IMR-90 (cell line): ENCODE results near the gene DOK6. TPM values are rescaled to one million over a fixed set of nuclear protein-coding genes. Genes with fewer than 3 reads are reported as not detected.

Experiments
- ATAC-seq: fragments of 200-7000 bp; cut with Tn5 transposase; 2 replicates; pipeline ENCODE4 v1.9.1; 2020; ENCODE audit warnings: low read depth, mild to moderate bottlenecking, moderate library complexity
- BruUV-seq: library from RNA; stranded (reverse); fragments of 400-500 nt; replicated peaks from 2 replicates; lab custom pipeline; 2021; lab: Mats Ljungman, UMichigan
- CTCF ChIA-PET: fragments of 300-600 bp; formaldehyde crosslinking; extraction: SDS; loops from one replicate; lab custom pipeline; 2021; ENCODE audit warnings: antibody characterized with exemption; lab: Yijun Ruan, JAX
- POLR2A ChIA-PET: fragments of 300-600 bp; sonication (Branson Sonifier 250); formaldehyde crosslinking; loops from one replicate; lab custom pipeline; 2022; ENCODE audit warnings: antibody characterized with exemption; ENCODE audit not compliant: unreplicated experiment; lab: Charles Lee
- DNase-seq: peaks from one replicate; pipeline ENCODE4 v3.0.0; 2013
- H2AFZ ChIP-seq: replicated peaks from 2 replicates; pipeline ENCODE3; 2013; ENCODE audit warnings: low read length, mild to moderate bottlenecking; ENCODE audit not compliant: poor library complexity
- H2AK5ac ChIP-seq: 2 replicates; pipeline ENCODE4 v1.6.1; 2013; ENCODE audit warnings: low read depth, low read length, inconsistent platforms
- H2AK9ac ChIP-seq: replicated peaks from 2 replicates; pipeline ENCODE3; 2013; ENCODE audit warnings: mild to moderate bottlenecking, low read depth, low read length, moderate library complexity; ENCODE audit not compliant: poor library complexity
- H2BK120ac ChIP-seq: 2 replicates; pipeline ENCODE4 v1.6.1; 2013; ENCODE audit warnings: low read depth, low read length, inconsistent platforms
- H2BK15ac ChIP-seq: 3 replicates; pipeline ENCODE4 v1.6.1; 2013; ENCODE audit warnings: low read depth, low read length, inconsistent platforms
- H2BK20ac ChIP-seq: 2 replicates; pipeline ENCODE4 v1.6.1; 2013; ENCODE audit warnings: low read depth, mild to moderate bottlenecking, inconsistent platforms, low read length, moderate library complexity
- H2BK5ac ChIP-seq: 2 replicates; pipeline ENCODE4 v1.6.1; 2013; ENCODE audit warnings: mild to moderate bottlenecking, low read depth, low read length, inconsistent platforms; ENCODE audit not compliant: poor library complexity, severe bottlenecking
- H3K14ac ChIP-seq: replicated peaks from 2 replicates; pipeline ENCODE4 v1.6.1; 2013; ENCODE audit warnings: low read depth, low read length, inconsistent platforms
- H3K18ac ChIP-seq: 2 replicates; pipeline ENCODE4 v1.6.1; 2013; ENCODE audit warnings: low read depth, low read length, control low read depth
- H3K23ac ChIP-seq: 2 replicates; pipeline ENCODE4 v1.6.1; 2013; ENCODE audit warnings: low read depth, low read length, inconsistent platforms
- H3K27ac ChIP-seq: 2 replicates; pipeline ENCODE4 v1.5.1; 2013; ENCODE audit warnings: mild to moderate bottlenecking, control low read depth, low read length; ENCODE audit not compliant: insufficient read depth
- H3K27me3 ChIP-seq: 2 replicates; pipeline ENCODE4 v1.6.1; 2013; ENCODE audit warnings: low read length; ENCODE audit not compliant: control insufficient read depth, insufficient read depth
- H3K36me3 ChIP-seq: 2 replicates; pipeline ENCODE4 v1.6.1; 2013; ENCODE audit warnings: low read length, mixed read lengths; ENCODE audit not compliant: control insufficient read depth, insufficient read depth
- H3K4ac ChIP-seq: 2 replicates; pipeline ENCODE4 v1.6.1; 2013; ENCODE audit warnings: low read depth, low read length, inconsistent platforms
- H3K4me1 ChIP-seq: 2 replicates; pipeline ENCODE4 v1.6.1; 2013; ENCODE audit warnings: low read length, mixed read lengths; ENCODE audit not compliant: control insufficient read depth, insufficient read depth
- H3K4me2 ChIP-seq: 2 replicates; pipeline ENCODE4 v1.6.1; 2013; ENCODE audit warnings: low read depth, mild to moderate bottlenecking, control low read depth, low read length, moderate library complexity
- H3K4me3 ChIP-seq: 2 replicates; pipeline ENCODE4 v1.5.1; 2013; ENCODE audit warnings: low read depth, mild to moderate bottlenecking, control low read depth, low read length, moderate library complexity; ENCODE audit not compliant: insufficient read depth
- H3K56ac ChIP-seq: 2 replicates; pipeline ENCODE4 v1.6.1; 2013; ENCODE audit warnings: low read length, inconsistent platforms; ENCODE audit not compliant: insufficient read depth; ENCODE audit errors: extremely low read depth
- H3K79me1 ChIP-seq, 2 experiments: 2 replicates each; pipeline ENCODE4 v1.6.1; 2013; ENCODE audit warnings: low read length in 2 of 2, inconsistent platforms in 1 of 2, low read depth in 1 of 2
- H3K9ac ChIP-seq: 2 replicates; pipeline ENCODE4 v1.6.1; 2013; ENCODE audit warnings: low read depth, low read length, control low read depth
- H3K9me1 ChIP-seq: 2 replicates; pipeline ENCODE4 v1.6.1; 2013; ENCODE audit warnings: low read length, inconsistent platforms; ENCODE audit not compliant: insufficient read depth
- H3K9me3 ChIP-seq: 2 replicates; pipeline ENCODE4 v1.6.1; 2013; ENCODE audit warnings: low read length; ENCODE audit not compliant: control insufficient read depth, insufficient read depth
- H4K20me1 ChIP-seq: 2 replicates; pipeline ENCODE4 v1.6.1; 2013; ENCODE audit warnings: low read length, inconsistent platforms; ENCODE audit not compliant: insufficient read depth
- H4K5ac ChIP-seq: 2 replicates; pipeline ENCODE4 v1.6.1; 2013; ENCODE audit warnings: mild to moderate bottlenecking, low read depth, low read length, control low read depth
- H4K8ac ChIP-seq, 2 experiments: 2 replicates each; pipeline ENCODE4 v1.6.1; 2013; ENCODE audit warnings: low read depth in 2 of 2, low read length in 2 of 2, control low read depth in 1 of 2, inconsistent platforms in 1 of 2
- H4K91ac ChIP-seq: 2 replicates; pipeline ENCODE4 v1.6.1; 2013; ENCODE audit warnings: low read depth, low read length, inconsistent platforms; ENCODE audit not compliant: insufficient read depth
- MXI1 ChIP-seq: IDR thresholded peaks from 2 replicates; pipeline ENCODE4 v1.6.1; 2012; ENCODE audit warnings: low read depth, mild to moderate bottlenecking, low read length, moderate library complexity, borderline replicate concordance
- SMC3 ChIP-seq: fragments of 150-350 bp; IDR thresholded peaks from 2 replicates; pipeline ENCODE4 v1.6.1; 2016; ENCODE audit warnings: low read depth, mild to moderate bottlenecking, antibody characterized with exemption, low read length, moderate library complexity
- WGBS, 2 experiments: methylation state at CpG; one replicate each; pipeline versions ENCODE4 v1.1.5 to v1.1.7; 2013; ENCODE audit warnings: missing lambda C conversion rate in 2 of 2; ENCODE audit not compliant: insufficient read length in 1 of 2; ENCODE audit errors: extremely low coverage in 2 of 2; 5-methylcytosine and 5-hydroxymethylcytosine counted together
- dilution Hi-C: fragments of 300-500 bp; cut with HindIII; formaldehyde crosslinking; loops from one replicate; pipeline ENCODE4 v1.14.3; 2018; ENCODE audit warnings: low sequenced_read_pairs; ENCODE audit not compliant: unreplicated experiment
- in situ Hi-C: fragments of 300-500 bp; cut with MboI; formaldehyde crosslinking; loops from 3 replicates; pipeline ENCODE4 v1.14.3; 2019; ENCODE audit warnings: low sequenced_read_pairs, inconsistent platforms, mixed read lengths
- intact Hi-C: fragments of 100-400 bp; cut with micrococcal nuclease; formaldehyde crosslinking; loops from 2 replicates; pipeline ENCODE4 v1.10.0; 2022
- polyA plus RNA-seq, 3 experiments: library from polyadenylated mRNA; depleted of rRNA; stranded (reverse); fragments of >200 nt; gene quantifications; 2 replicates each; pipeline ENCODE4 v1.2.3, GENCODE V29; 2012; ENCODE audit warnings: low replicate concordance in 1 of 3
- total RNA-seq: library from RNA; depleted of rRNA; stranded (reverse); fragments of >200 nt; gene quantifications from 2 replicates; pipeline ENCODE4 v1.2.3, GENCODE V29; 2012
- TF ChIP-seq, protein P1 (sequence below): conservative IDR thresholded peaks from 2 replicates; pipeline ENCODE4 v1.5.1; 2012; ENCODE audit warnings: mild to moderate bottlenecking, low read depth, low read length, improper control_type of control experiment

The DOK6 gene
- total and polyA plus RNA-seq, 2 of the 4 experiments (the other 2 are of a cell fraction) = 1.9 to 2.7 TPM

DNA sequence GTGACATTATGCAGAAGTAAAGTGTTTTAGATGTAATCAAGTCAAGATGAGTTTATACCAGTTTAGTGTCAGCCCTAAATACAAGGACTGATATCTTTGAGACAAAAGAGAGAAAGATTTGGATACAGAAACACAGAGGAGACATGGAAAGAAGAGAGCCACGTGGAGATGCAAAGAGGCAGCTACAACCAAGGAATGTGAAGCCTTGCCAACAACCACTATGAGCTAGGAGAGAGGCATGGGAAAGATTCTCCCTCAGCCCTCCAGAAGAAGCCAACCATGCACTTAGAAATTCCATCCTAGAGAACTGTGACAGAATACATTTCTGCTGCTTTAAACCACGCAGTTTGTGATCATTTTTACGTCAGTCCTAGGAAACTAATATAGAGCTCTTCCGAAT lies 217.2 kb downstream of the DOK6 start:
- H3K4me1 ChIP-seq = no peaks in the 10 kb centered on the region; the same call in 1 of the 2 replicates
- H2AFZ ChIP-seq = no peak overlapping the region
- no peak overlapping the region for H2BK15ac ChIP-seq
- H3K23ac ChIP-seq = no peak overlapping the region
- peak; percentile 80 for DNase-seq
- H3K4me2 ChIP-seq = no peak overlapping the region
- ChIA-PET POLR2A (no interaction called here), CTCF (no interaction called here)
- H3K56ac ChIP-seq = no peak overlapping the region
- BruUV-seq = no TSS peak
- dilution Hi-C loops = no loop called here
- no peak overlapping the region for H3K9ac ChIP-seq
- no peak overlapping the region for H4K5ac ChIP-seq
- no peak overlapping the region for H3K4ac ChIP-seq
- no peak overlapping the region for H3K14ac ChIP-seq
- no peaks in the 10 kb centered on the region for H3K36me3 ChIP-seq
- H3K18ac ChIP-seq = no peak overlapping the region
- H3K9me1 ChIP-seq = no peaks in the 10 kb centered on the region
- no peak overlapping the region for H2AK5ac ChIP-seq
- H2BK120ac ChIP-seq = no peak overlapping the region
- H4K8ac ChIP-seq = no peak overlapping the region
- no peaks in the 10 kb centered on the region for H4K20me1 ChIP-seq
- H2BK20ac ChIP-seq = no peak overlapping the region
- no peak overlapping the region for H3K27ac ChIP-seq
- intact Hi-C loops = no loop called here
- TF ChIP-seq SMC3 (no peak), MXI1 (0 out of 2 replicates have a peak, but pooled peaks have one; percentile 34)
- TF ChIP-seq, protein P1, sequence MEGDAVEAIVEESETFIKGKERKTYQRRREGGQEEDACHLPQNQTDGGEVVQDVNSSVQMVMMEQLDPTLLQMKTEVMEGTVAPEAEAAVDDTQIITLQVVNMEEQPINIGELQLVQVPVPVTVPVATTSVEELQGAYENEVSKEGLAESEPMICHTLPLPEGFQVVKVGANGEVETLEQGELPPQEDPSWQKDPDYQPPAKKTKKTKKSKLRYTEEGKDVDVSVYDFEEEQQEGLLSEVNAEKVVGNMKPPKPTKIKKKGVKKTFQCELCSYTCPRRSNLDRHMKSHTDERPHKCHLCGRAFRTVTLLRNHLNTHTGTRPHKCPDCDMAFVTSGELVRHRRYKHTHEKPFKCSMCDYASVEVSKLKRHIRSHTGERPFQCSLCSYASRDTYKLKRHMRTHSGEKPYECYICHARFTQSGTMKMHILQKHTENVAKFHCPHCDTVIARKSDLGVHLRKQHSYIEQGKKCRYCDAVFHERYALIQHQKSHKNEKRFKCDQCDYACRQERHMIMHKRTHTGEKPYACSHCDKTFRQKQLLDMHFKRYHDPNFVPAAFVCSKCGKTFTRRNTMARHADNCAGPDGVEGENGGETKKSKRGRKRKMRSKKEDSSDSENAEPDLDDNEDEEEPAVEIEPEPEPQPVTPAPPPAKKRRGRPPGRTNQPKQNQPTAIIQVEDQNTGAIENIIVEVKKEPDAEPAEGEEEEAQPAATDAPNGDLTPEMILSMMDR = no peak
- H3K9me3 ChIP-seq = no peaks in the 10 kb centered on the region
- peak overlapping the region; percentile 38 for H2BK5ac ChIP-seq
- H3K79me1 ChIP-seq = no peaks in the 10 kb centered on the region
- H3K4me3 ChIP-seq = no peak overlapping the region
- in situ Hi-C loops = no loop called here
- no peaks in the 10 kb centered on the region for H3K27me3 ChIP-seq
- WGBS, 2 experiments = 100% methylated on average over 1 of the region's 4 CpGs; no CpG with 5 or more reads in 1 of the 2 experiments
- H4K91ac ChIP-seq = no peak overlapping the region
- ATAC-seq = peak; percentile 77
- no peak overlapping the region for H2AK9ac ChIP-seq
